Transverse colon (tissue), 4 donors: ENCODE measurements around the gene CPA1. TPM values are rescaled to one million over a fixed set of nuclear protein-coding genes. Genes with fewer than 3 reads are reported as not detected.

Experiments
- DNase-seq: peaks from one replicate; pipeline ENCODE4 v3.0.0-alpha.2; 2019
- H3K27ac ChIP-seq, 4 donors: fragments of 200-600 bp; sonication (generic); 2 replicates each; pipeline ENCODE4 v1.5.1; 2016 to 2018; ENCODE audit warnings: inconsistent platforms in 4 of 4
- H3K27me3 ChIP-seq: fragments of 200-600 bp; sonication (generic); 2 replicates; pipeline ENCODE4 v1.5.1; 2017; ENCODE audit warnings: inconsistent platforms
- H3K36me3 ChIP-seq, 4 donors: fragments of 200-600 bp; sonication (generic); 2 replicates each; pipeline ENCODE4 v1.5.1; 2017 to 2019; ENCODE audit warnings: inconsistent platforms in 4 of 4
- H3K4me1 ChIP-seq, 4 donors: fragments of 200-600 bp; sonication (generic); 2 replicates each; pipeline ENCODE4 v1.5.1; 2017 to 2020; ENCODE audit warnings: inconsistent platforms in 4 of 4
- H3K4me3 ChIP-seq, 4 donors: fragments of 200-600 bp; sonication (generic); 1 replicate in 1 of 4; 2 replicates in 3 of 4; pipeline versions ENCODE4 v1.5.1 to v1.6.1; 2017 to 2019; ENCODE audit warnings: inconsistent platforms in 4 of 4
- H3K9me3 ChIP-seq, 2 donors: fragments of 200-600 bp; sonication (generic); 2 replicates each; pipeline ENCODE4 v1.5.1; 2017 to 2019; ENCODE audit warnings: inconsistent platforms in 2 of 2
- EP300 ChIP-seq: sonication (generic); formaldehyde crosslinking; IDR thresholded peaks from one replicate; pipeline ENCODE4 v1.6.1; 2017; ENCODE audit warnings: antibody characterized with exemption, low read depth
- POLR2A ChIP-seq: fragments of 450-650 bp; IDR thresholded peaks from one replicate; pipeline ENCODE4 v1.6.1; 2016; ENCODE audit warnings: antibody characterized with exemption, mild to moderate bottlenecking, moderate library complexity
- POLR2AphosphoS5 ChIP-seq, 3 donors: sonication (generic); formaldehyde crosslinking; IDR thresholded peaks; one replicate each; pipeline ENCODE4 v1.6.1; 2016; ENCODE audit warnings: antibody characterized with exemption in 3 of 3
- WGBS, 2 donors: methylation state at CpG; one replicate each; pipeline ENCODE4 v1.1.5; 2018; ENCODE audit warnings: low coverage in 1 of 2; 5-methylcytosine and 5-hydroxymethylcytosine counted together
- in situ Hi-C, 4 donors: fragments of 200-750 bp; cut with MboI; loops; one replicate each; pipeline versions ENCODE4 v1.15.0 to v1.15.1; 2017; ENCODE audit warnings: low sequenced_read_pairs in 3 of 4, low pct_ligation_motif_present in 1 of 4, low pct_unique_long_range_greater_than_20kb in 1 of 4
- intact Hi-C: fragments of 100-400 bp; cut with DNase I; formaldehyde crosslinking; loops from one replicate; pipeline ENCODE4 v1.15.1; 2023; ENCODE audit warnings: low total_unique reads
- total RNA-seq, 4 donors: library from RNA; depleted of rRNA; stranded (reverse); fragments of >200 nt; gene quantifications; one replicate each; pipeline ENCODE4 v1.1.0, GENCODE V29; 2016
- TF ChIP-seq, protein P1 (sequence below), 5 experiments: fragments of 200-600 bp in 3 of 5; fragments of 450-650 bp in 2 of 5; sonication (generic) in 3 of 5; IDR thresholded peaks; 1 replicate in 2 of 5; 2 replicates in 3 of 5; pipeline ENCODE4 v1.5.1; 2016 to 2017; ENCODE audit warnings: antibody characterized with exemption in 5 of 5, inconsistent platforms in 3 of 5, mild to moderate bottlenecking in 2 of 5, moderate library complexity in 1 of 5

The CPA1 gene
- total RNA-seq, 4 donors from 2014 or later, result not detected

DNA sequence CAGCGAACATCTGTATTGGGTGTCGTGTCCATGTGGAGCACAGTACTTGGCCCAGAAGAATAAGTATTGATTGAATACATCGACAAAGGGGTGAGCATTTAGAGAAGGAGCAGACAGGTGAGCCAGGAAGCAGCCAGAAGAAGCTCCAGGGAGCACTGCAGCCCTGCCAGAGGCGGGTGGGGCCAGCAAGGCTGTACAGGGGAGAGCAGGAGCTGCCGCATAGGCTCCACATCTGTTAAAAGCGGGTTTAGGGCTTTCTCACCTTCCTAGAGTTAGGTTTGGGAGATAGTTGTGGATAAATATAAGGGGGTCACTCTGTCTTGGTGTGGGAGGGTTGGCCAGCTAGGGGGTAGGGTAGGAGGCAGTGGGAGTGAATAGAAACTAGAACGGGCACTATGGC lies 1.3 kb upstream of the CPA1 start:
- H3K9me3 ChIP-seq, result peaks cover 0 to 4% of the 10 kb centered on the region in 2 donors
- no peak overlapping the region for H3K4me3 ChIP-seq
- intact Hi-C loops (no loop called here), in situ Hi-C loops (no loop called here)
- DNase-seq, result no peak
- H3K4me1 ChIP-seq, result peaks cover 0 to 4% (median 2%) of the 10 kb centered on the region in 4 donors
- H3K27ac ChIP-seq, result no peak overlapping the region
- H3K36me3 ChIP-seq, result no peaks in the 10 kb centered on the region
- no peak for TF ChIP-seq POLR2AphosphoS5 (IDR thresholded peaks at IDR 0.05)
- TF ChIP-seq POLR2A, result no peak
- TF ChIP-seq EP300, result no peak
- TF ChIP-seq, protein P1, sequence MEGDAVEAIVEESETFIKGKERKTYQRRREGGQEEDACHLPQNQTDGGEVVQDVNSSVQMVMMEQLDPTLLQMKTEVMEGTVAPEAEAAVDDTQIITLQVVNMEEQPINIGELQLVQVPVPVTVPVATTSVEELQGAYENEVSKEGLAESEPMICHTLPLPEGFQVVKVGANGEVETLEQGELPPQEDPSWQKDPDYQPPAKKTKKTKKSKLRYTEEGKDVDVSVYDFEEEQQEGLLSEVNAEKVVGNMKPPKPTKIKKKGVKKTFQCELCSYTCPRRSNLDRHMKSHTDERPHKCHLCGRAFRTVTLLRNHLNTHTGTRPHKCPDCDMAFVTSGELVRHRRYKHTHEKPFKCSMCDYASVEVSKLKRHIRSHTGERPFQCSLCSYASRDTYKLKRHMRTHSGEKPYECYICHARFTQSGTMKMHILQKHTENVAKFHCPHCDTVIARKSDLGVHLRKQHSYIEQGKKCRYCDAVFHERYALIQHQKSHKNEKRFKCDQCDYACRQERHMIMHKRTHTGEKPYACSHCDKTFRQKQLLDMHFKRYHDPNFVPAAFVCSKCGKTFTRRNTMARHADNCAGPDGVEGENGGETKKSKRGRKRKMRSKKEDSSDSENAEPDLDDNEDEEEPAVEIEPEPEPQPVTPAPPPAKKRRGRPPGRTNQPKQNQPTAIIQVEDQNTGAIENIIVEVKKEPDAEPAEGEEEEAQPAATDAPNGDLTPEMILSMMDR (IDR thresholded peaks at IDR 0.05), result no peak
- no peaks in the 10 kb centered on the region for H3K27me3 ChIP-seq
- WGBS, 2 donors, result 85 to 88% methylated on average over 3 to 7 of the region's 7 CpGs

DNA sequence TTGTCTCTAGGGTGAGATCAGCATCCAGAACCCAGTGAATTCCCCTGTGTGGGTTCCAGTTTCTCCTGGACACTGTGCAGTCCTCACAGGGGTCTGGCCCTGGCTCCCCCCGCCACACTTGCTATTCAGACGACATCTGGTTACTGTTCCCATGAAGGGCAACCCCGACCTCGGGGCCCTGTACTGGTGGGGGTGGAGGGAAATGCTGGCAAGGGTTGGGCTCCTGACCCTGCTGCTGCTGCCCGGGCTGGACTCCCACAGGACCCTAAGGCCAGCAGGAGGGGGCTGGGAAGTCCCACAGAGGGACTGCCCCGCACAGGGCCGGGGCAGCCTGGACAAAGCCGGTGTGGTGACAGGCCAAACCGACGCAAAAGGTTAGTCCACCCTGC lies 768 bp upstream of the CPA1 start:
- H3K4me3 ChIP-seq, result no peak overlapping the region
- H3K36me3 ChIP-seq, result no peaks in the 10 kb centered on the region
- no peak for DNase-seq
- H3K27ac ChIP-seq, result no peak overlapping the region
- H3K27me3 ChIP-seq, result no peaks in the 10 kb centered on the region
- H3K9me3 ChIP-seq, result peaks cover 0 to 4% of the 10 kb centered on the region in 2 donors
- WGBS, 2 donors, result 85% methylated on average over 8 of the region's 10 CpGs; no CpG with 5 or more reads in 1 of the 2 donors
- H3K4me1 ChIP-seq, result no peaks in the 10 kb centered on the region
- no peak for TF ChIP-seq POLR2A
- TF ChIP-seq, protein P1 (IDR thresholded peaks at IDR 0.05), result no peak
- TF ChIP-seq EP300, result no peak
- TF ChIP-seq POLR2AphosphoS5 (IDR thresholded peaks at IDR 0.05), result no peak
- intact Hi-C loops (no loop called here), in situ Hi-C loops (no loop called here)

DNA sequence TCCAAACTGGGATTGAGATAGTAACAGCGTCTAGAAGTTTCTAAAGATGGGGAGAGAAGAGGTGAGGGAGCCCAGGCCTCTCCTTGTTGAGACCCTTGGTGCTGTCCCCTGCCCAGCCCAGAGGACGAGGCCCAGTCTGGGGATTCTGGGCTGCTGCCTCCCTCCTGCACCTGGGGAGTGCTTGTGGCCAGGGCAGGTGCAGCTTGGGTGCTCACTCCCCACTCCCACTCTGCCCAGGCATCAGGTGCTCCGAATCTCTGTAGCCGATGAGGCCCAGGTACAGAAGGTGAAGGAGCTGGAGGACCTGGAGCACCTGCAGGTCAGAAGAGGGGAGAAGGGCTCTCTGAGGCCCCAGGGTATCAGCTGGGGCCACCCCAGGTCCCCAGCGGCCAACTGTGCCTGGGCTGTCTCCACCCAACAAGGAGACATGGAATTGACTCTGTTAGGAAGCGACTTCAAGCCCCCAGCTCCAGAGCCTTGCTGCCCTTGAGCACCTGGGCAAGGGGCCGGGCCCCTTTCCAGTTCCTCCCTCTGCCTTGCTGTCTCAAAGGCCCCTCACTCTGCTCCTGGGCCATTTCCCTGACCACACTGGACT lies 664 bp downstream of the CPA1 start:
- Histone ChIP-seq H3K27me3 (no peaks in the 10 kb centered on the region), H3K4me3 (no peak overlapping the region), H3K36me3 (no peaks in the 10 kb centered on the region), H3K9me3 (peaks cover 0 to 4% of the 10 kb centered on the region in 2 donors), H3K27ac (no peak overlapping the region), H3K4me1 (no peaks in the 10 kb centered on the region)
- TF ChIP-seq, protein P1 (IDR thresholded peaks at IDR 0.05), result no peak
- no peak for TF ChIP-seq EP300
- TF ChIP-seq POLR2AphosphoS5 (IDR thresholded peaks at IDR 0.05), result no peak
- no peak for TF ChIP-seq POLR2A
- WGBS, 2 donors, result 82% methylated on average over 2 to 7 of the region's 7 CpGs
- intact Hi-C loops (no loop called here), in situ Hi-C loops (no loop called here)
- DNase-seq, result no peak

DNA sequence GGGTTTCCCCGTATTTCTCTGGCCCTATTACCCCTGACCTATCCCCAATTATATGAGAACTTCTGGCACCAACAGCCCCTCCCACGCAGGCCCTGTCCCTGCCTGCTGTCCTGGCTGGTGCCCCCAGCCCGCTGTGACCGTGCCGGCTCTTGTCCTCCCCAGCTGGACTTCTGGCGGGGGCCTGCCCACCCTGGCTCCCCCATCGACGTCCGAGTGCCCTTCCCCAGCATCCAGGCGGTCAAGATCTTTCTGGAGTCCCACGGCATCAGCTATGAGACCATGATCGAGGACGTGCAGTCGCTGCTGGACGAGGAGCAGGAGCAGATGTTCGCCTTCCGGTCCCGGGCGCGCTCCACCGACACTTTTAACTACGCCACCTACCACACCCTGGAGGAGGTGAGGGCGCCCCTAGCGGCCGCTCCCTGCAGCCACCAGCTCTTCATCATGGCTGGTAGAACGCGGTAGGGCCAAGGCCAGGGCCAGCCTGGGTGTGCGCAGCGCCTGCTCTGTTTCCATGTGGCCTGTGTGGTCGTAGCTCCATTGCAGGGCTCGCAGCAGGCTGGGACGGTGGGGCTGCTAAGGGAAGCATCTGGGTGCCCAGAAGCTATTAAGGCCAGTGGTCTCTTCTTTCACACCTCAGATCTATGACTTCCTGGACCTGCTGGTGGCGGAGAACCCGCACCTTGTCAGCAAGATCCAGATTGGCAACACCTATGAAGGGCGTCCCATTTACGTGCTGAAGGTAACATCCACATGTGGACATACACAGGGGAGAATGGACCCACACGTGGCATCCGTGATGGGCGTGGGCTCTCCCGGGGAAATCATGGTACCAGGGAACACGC lies 1.4 kb downstream of the CPA1 start:
- Histone ChIP-seq H3K4me1 (no peaks in the 10 kb centered on the region), H3K27ac (no peak overlapping the region), H3K27me3 (no peaks in the 10 kb centered on the region), H3K36me3 (no peaks in the 10 kb centered on the region), H3K4me3 (no peak overlapping the region), H3K9me3 (no peaks in the 10 kb centered on the region)
- 92 to 100% methylated on average over 1 to 41 of the region's 41 CpGs for WGBS, 2 donors
- in situ Hi-C loops (no loop called here), intact Hi-C loops (no loop called here)
- no peak for DNase-seq
- TF ChIP-seq, protein P1 (IDR thresholded peaks at IDR 0.05), result no peak
- TF ChIP-seq EP300 (no peak), POLR2AphosphoS5 (IDR thresholded peaks at IDR 0.05) (no peak), POLR2A (no peak)
